ENCODE measurements around the gene HSPB7.
"Not testable (repeated sequence)": the region's sequence is repeated elsewhere in the genome, so short reads cannot be mapped to it uniquely, and the experiment has no call there.

The HSPB7 gene

GRCh38 chr1:16005597-16005996, 12.2 kb downstream of the HSPB7 start:
- DNase-seq, result no peak

GRCh38 chr1:16001274-16001673, 16.6 kb downstream of the HSPB7 start:
- not testable (repeated sequence) for DNase-seq

GRCh38 chr1:15998929-15999328, 18.9 kb downstream of the HSPB7 start:
- DNase-seq, result no peak

- DNase-seq, result no peak
Measured at GRCh38 chr1:15997637-15998280, 20.1 kb downstream of the HSPB7 start.

GRCh38 chr1:15997076-15997585, 20.7 kb downstream of the HSPB7 start:
- no peak for DNase-seq

- peak; percentile 72 for DNase-seq
Measured at GRCh38 chr1:15994590-15995351, 23.1 kb downstream of the HSPB7 start.

GRCh38 chr1:15994081-15994480, 23.8 kb downstream of the HSPB7 start:
- no peak for DNase-seq

- DNase-seq, result no peak
Measured at GRCh38 chr1:15993666-15994065, 24.2 kb downstream of the HSPB7 start.

- no peak for DNase-seq
Measured at GRCh38 chr1:15992582-15993500, 25.0 kb downstream of the HSPB7 start.

- no peak for DNase-seq
Measured at GRCh38 chr1:15992187-15992553, 25.7 kb downstream of the HSPB7 start.

- DNase-seq, result no peak
Measured at GRCh38 chr1:15991427-15992186, 26.2 kb downstream of the HSPB7 start.

GRCh38 chr1:15989776-15990175, 28.1 kb downstream of the HSPB7 start:
- no peak for DNase-seq

GRCh38 chr1:15988856-15989736, 28.7 kb downstream of the HSPB7 start:
- DNase-seq, result no peak

GRCh38 chr1:15985611-15986297, 32.1 kb downstream of the HSPB7 start:
- no peak for DNase-seq

- no peak for DNase-seq
Measured at GRCh38 chr1:15983275-15983674, 34.6 kb downstream of the HSPB7 start.

GRCh38 chr1:15981679-15982078, 36.2 kb downstream of the HSPB7 start:
- no peak for DNase-seq

GRCh38 chr1:15977947-15978346, 39.9 kb downstream of the HSPB7 start:
- not testable (repeated sequence) for DNase-seq

- peak; percentile 92 for DNase-seq
Measured at GRCh38 chr1:15975805-15976680, 41.8 kb downstream of the HSPB7 start, which contains the start of gene ZBTB17. ZBTB17 (minus strand) TSS chr1:15976101; CDS start chr1:15948495, 27,606 bp downstream.

- DNase-seq, result no peak
Measured at GRCh38 chr1:15975358-15975804, 42.5 kb downstream of the HSPB7 start.

GRCh38 chr1:15974855-15975254, 43.0 kb downstream of the HSPB7 start:
- DNase-seq, result no peak
